Measurements from ENCODE around the gene QPCTL. TPM values are rescaled to one million over a fixed set of nuclear protein-coding genes. Genes with fewer than 3 reads are reported as not detected.

Gene QPCTL
- total RNA-seq, 1 donor from 2014 or later, result 21.1 TPM

GRCh38 chr19:45753548-45753947, 61.1 kb downstream of the QPCTL start:
- ATAC-seq (ENCODE audit: low read depth) (no peak), DNase-seq (no peak)
- Mint-ChIP-seq H3K9me3 (no peaks in the 10 kb centered on the region), H3K4me3 (no peak overlapping the region), H3K27me3 (peaks cover 2% of the 10 kb centered on the region), H3K36me3 (ENCODE audit: low read depth) (no peaks in the 10 kb centered on the region), H3K4me1 (no peaks in the 10 kb centered on the region), H3K27ac (no peak overlapping the region)
- intact Hi-C loops (cut with micrococcal nuclease), result no loop called here
- ChIA-PET POLR2A (no interaction called here), CTCF (no interaction called here)
- TF ChIP-seq CTCF (IDR thresholded peaks at IDR 0.05), result no peak

Other genes with a start within 250 kb of the QPCTL start
- 16.8 and 20.4 TPM in 2 replicates for gene FOSB, start 224.7 kb upstream of the QPCTL start, total RNA-seq
- gene RTN2, start 195.6 kb upstream of the QPCTL start, total RNA-seq, result 1.2 and 1.5 TPM in 2 replicates
- 0.80 and 1.4 TPM in 2 replicates for gene PPM1N, start 194.2 kb upstream of the QPCTL start, total RNA-seq
- gene VASP, start 185.2 kb upstream of the QPCTL start, total RNA-seq, result 294 and 300 TPM in 2 replicates
- 12.0 and 14.4 TPM in 2 replicates for gene OPA3, start 107.9 kb upstream of the QPCTL start, total RNA-seq
- gene GPR4, start 90.5 kb upstream of the QPCTL start, total RNA-seq, result not detected in 2 replicates
- gene EML2, start 53.3 kb upstream of the QPCTL start, total RNA-seq, result 73.8 and 97.7 TPM in 2 replicates
- gene GIPR, start 24.4 kb upstream of the QPCTL start, total RNA-seq, result 0.49 and 0.69 TPM in 2 replicates
- 507 and 570 TPM in 2 replicates for gene SNRPD2, start 713 bp upstream of the QPCTL start, total RNA-seq
- 36.3 and 44.0 TPM in 2 replicates for gene FBXO46, start 38.2 kb downstream of the QPCTL start, total RNA-seq
- not detected in 2 replicates for gene MEIOSIN, start 40.8 kb downstream of the QPCTL start, total RNA-seq
- gene SIX5, start 76.6 kb downstream of the QPCTL start, total RNA-seq, result 1.2 and 1.9 TPM in 2 replicates
- gene DMPK, start 89.8 kb downstream of the QPCTL start, total RNA-seq, result 34.3 and 39.0 TPM in 2 replicates
- 64.7 and 77.3 TPM in 2 replicates for gene DMWD, start 100.2 kb downstream of the QPCTL start, total RNA-seq
- gene RSPH6A, start 122.6 kb downstream of the QPCTL start, total RNA-seq, result 0.29 and 0.51 TPM in 2 replicates
- gene SYMPK, start 170.5 kb downstream of the QPCTL start, total RNA-seq, result 131 and 150 TPM in 2 replicates
- gene FOXA3, start 171.7 kb downstream of the QPCTL start, total RNA-seq, result not detected in 2 replicates
- gene IRF2BP1, start 193.5 kb downstream of the QPCTL start, total RNA-seq, result 14.8 and 17.5 TPM in 2 replicates
- gene MYPOP, start 209.9 kb downstream of the QPCTL start, total RNA-seq, result 5.6 and 6.0 TPM in 2 replicates
- gene NANOS2, start 222.1 kb downstream of the QPCTL start, total RNA-seq, result not detected in 2 replicates